Thyroid gland (tissue), 4 donors: ENCODE measurements around the gene MYCN. TPM values are rescaled to one million over a fixed set of nuclear protein-coding genes. Genes with fewer than 3 reads are reported as not detected.

Experiments
- DNase-seq, 2 donors: peaks; one replicate each; pipeline ENCODE4 v3.0.0-alpha.2; 2019
- H3K27ac ChIP-seq, 3 donors: fragments of 200-600 bp; sonication (generic); 1 replicate in 2 of 3; 2 replicates in 1 of 3; pipeline ENCODE4 v1.5.1; 2016 to 2019; ENCODE audit warnings: mild to moderate bottlenecking in 1 of 3, moderate library complexity in 1 of 3
- H3K27me3 ChIP-seq: fragments of 200-600 bp; sonication (generic); one replicate; pipeline ENCODE4 v1.5.1; 2019
- H3K36me3 ChIP-seq, 2 donors: fragments of 200-600 bp; sonication (generic); one replicate each; pipeline ENCODE4 v1.5.1; 2016 to 2019
- H3K4me1 ChIP-seq, 2 donors: fragments of 200-600 bp; sonication (generic); one replicate each; pipeline ENCODE4 v1.5.1; 2017 to 2019
- H3K4me3 ChIP-seq, 3 donors: fragments of 200-600 bp; sonication (generic); replicated peaks in 1 of 3; 1 replicate in 2 of 3; 2 replicates in 1 of 3; pipeline ENCODE4 v1.5.1; 2016; ENCODE audit warnings: mild to moderate bottlenecking in 1 of 3
- H3K9me3 ChIP-seq: fragments of 200-600 bp; sonication (generic); one replicate; pipeline ENCODE4 v1.5.1; 2017
- POLR2A ChIP-seq, 2 donors: fragments of 450-650 bp; IDR thresholded peaks; one replicate each; pipeline ENCODE4 v1.6.1; 2017; ENCODE audit warnings: antibody characterized with exemption in 2 of 2, mild to moderate bottlenecking in 2 of 2, moderate library complexity in 1 of 2
- WGBS, 2 donors: methylation state at CpG; one replicate each; pipeline ENCODE4 v1.1.5; 2017; 5-methylcytosine and 5-hydroxymethylcytosine counted together
- intact Hi-C: fragments of 100-400 bp; cut with DNase I; formaldehyde crosslinking; loops from one replicate; pipeline ENCODE4 v1.15.1; 2023
- total RNA-seq, 4 donors: library from RNA; depleted of rRNA; stranded (reverse); fragments of >200 nt; gene quantifications; one replicate each; pipeline ENCODE4 v1.2.3, GENCODE V29; 2016
- TF ChIP-seq, protein P1 (sequence below), 6 experiments: fragments of 200-600 bp in 3 of 6; fragments of 450-650 bp in 3 of 6; sonication (generic) in 3 of 6; IDR thresholded peaks; one replicate each; pipeline ENCODE4 v1.5.1; 2016 to 2019; ENCODE audit warnings: antibody characterized with exemption in 6 of 6, mild to moderate bottlenecking in 2 of 6, inconsistent platforms in 1 of 6, moderate library complexity in 1 of 6

Gene MYCN
- total RNA-seq, 4 donors from 2014 or later = 5.9 to 13.3 (median 10.1) TPM

- no peaks in the 10 kb centered on the region for H3K9me3 ChIP-seq
- H3K4me3 ChIP-seq = no peak overlapping the region
- H3K4me1 ChIP-seq = no peaks in the 10 kb centered on the region
- intact Hi-C loops = no loop called here
- H3K27me3 ChIP-seq = no peaks in the 10 kb centered on the region
- TF ChIP-seq, protein P1, sequence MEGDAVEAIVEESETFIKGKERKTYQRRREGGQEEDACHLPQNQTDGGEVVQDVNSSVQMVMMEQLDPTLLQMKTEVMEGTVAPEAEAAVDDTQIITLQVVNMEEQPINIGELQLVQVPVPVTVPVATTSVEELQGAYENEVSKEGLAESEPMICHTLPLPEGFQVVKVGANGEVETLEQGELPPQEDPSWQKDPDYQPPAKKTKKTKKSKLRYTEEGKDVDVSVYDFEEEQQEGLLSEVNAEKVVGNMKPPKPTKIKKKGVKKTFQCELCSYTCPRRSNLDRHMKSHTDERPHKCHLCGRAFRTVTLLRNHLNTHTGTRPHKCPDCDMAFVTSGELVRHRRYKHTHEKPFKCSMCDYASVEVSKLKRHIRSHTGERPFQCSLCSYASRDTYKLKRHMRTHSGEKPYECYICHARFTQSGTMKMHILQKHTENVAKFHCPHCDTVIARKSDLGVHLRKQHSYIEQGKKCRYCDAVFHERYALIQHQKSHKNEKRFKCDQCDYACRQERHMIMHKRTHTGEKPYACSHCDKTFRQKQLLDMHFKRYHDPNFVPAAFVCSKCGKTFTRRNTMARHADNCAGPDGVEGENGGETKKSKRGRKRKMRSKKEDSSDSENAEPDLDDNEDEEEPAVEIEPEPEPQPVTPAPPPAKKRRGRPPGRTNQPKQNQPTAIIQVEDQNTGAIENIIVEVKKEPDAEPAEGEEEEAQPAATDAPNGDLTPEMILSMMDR (IDR thresholded peaks at IDR 0.05) = no peak
- TF ChIP-seq POLR2A (IDR thresholded peaks at IDR 0.05) = no peak
- DNase-seq = no peak
- no peaks in the 10 kb centered on the region for H3K36me3 ChIP-seq
- no peak overlapping the region for H3K27ac ChIP-seq
Measured at GRCh38 chr2:15905267-15905645, 35.1 kb upstream of the MYCN start.

DNA sequence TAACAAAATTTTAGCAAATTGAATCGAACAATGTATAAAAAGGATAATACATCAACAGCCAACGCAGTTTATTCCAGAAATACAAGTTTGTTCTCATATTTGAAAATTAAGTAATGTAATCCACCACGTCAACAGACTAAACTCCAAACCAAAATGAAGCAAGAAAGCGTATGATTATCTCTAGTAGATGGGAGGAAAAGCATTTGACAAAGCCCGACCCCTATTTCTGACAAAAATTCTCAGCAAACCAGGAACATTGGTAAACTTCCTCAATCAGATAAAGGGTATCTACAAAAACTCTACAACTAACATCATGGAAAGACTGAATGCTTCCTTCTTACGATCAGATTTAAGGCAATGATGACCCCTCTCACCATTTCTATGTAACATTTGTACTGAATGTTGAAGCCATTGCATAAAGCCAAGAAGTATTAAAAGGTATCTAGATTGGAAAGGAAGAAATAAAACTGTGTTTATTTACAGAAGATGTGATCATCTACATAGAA, 34.3 kb upstream of the MYCN start:
- Histone ChIP-seq H3K9me3 (no peaks in the 10 kb centered on the region), H3K36me3 (no peaks in the 10 kb centered on the region), H3K27ac (no peak overlapping the region), H3K4me1 (no peaks in the 10 kb centered on the region), H3K4me3 (no peak overlapping the region), H3K27me3 (no peaks in the 10 kb centered on the region)
- TF ChIP-seq, protein P1 (IDR thresholded peaks at IDR 0.05) = no peak
- no peak for TF ChIP-seq POLR2A (IDR thresholded peaks at IDR 0.05)
- intact Hi-C loops = no loop called here
- no peak for DNase-seq
- WGBS, 2 donors = 80 to 85% methylated on average over 6 of the region's 6 CpGs

- no peaks in the 10 kb centered on the region for H3K36me3 ChIP-seq
- no peak for DNase-seq
- no peak overlapping the region for H3K4me3 ChIP-seq
- WGBS, 2 donors = 82 to 86% methylated on average over 5 of the region's 5 CpGs
- H3K27me3 ChIP-seq = no peaks in the 10 kb centered on the region
- H3K27ac ChIP-seq = no peak overlapping the region
- H3K9me3 ChIP-seq = no peaks in the 10 kb centered on the region
- H3K4me1 ChIP-seq = peaks cover 4 to 5% of the 10 kb centered on the region in 2 donors
- TF ChIP-seq, protein P1 (IDR thresholded peaks at IDR 0.05) = no peak
- TF ChIP-seq POLR2A (IDR thresholded peaks at IDR 0.05) = no peak
- intact Hi-C loops = no loop called here
Measured at GRCh38 chr2:15906778-15907177, 33.6 kb upstream of the MYCN start.

DNA sequence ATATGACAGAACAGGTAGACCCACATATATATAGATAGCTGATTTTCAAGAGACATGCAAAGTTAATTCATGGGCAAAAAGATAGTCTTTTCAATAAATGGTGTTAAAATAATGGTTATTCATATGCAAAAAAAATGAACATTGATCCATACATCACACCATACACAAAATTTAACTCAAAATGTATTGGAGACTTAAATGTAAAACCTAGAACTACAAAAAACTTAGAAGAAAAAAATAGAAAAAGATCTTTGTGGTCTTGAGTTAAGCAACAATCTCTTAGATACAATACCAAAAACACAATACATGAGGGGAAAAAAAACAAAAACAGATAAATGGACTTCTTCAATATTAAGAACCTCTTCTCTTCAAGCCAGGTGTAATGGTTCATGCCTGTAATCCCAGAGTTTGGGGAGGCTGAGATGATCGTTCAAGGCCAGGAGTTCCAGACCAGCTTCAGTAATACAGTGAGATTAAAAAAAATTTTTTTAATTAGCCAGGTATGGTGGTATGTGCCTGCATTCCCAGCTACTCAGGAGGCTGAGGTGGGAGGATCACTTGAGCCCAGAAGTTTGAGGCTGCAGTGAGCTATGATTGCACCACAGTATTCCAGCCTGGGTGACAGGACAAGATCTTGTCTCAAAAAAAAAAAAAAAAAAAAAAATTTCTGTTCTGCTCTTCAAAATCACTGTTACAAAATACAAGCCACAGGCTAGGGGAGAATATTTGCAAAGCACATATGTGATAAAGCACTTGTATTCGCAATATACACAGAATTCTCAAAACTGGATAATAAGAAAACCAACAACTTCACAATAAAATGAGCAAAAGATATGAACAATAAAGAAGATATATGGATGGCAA, 32.7 kb upstream of the MYCN start:
- 94 to 99% methylated on average over 2 of the region's 2 CpGs for WGBS, 2 donors
- H3K27me3 ChIP-seq = no peaks in the 10 kb centered on the region
- intact Hi-C loops = no loop called here
- H3K9me3 ChIP-seq = no peaks in the 10 kb centered on the region
- no peak overlapping the region for H3K4me3 ChIP-seq
- peaks cover 13 to 14% of the 10 kb centered on the region in 2 donors for H3K4me1 ChIP-seq
- H3K36me3 ChIP-seq = no peaks in the 10 kb centered on the region
- TF ChIP-seq, protein P1 (IDR thresholded peaks at IDR 0.05) = no peak
- TF ChIP-seq POLR2A (IDR thresholded peaks at IDR 0.05) = no peak
- DNase-seq = no peak
- H3K27ac ChIP-seq = no peak overlapping the region

- H3K9me3 ChIP-seq = no peaks in the 10 kb centered on the region
- H3K4me1 ChIP-seq = peaks cover 17 to 20% of the 10 kb centered on the region in 2 donors
- intact Hi-C loops = no loop called here
- DNase-seq = no peak
- no peak overlapping the region for H3K4me3 ChIP-seq
- no peaks in the 10 kb centered on the region for H3K36me3 ChIP-seq
- 92 to 95% methylated on average over 4 of the region's 4 CpGs for WGBS, 2 donors
- TF ChIP-seq, protein P1 (IDR thresholded peaks at IDR 0.05) = no peak
- H3K27me3 ChIP-seq = no peaks in the 10 kb centered on the region
- no peak overlapping the region for H3K27ac ChIP-seq
Measured at GRCh38 chr2:15908371-15908770, 32.0 kb upstream of the MYCN start.
